Mesendoderm (in vitro differentiated cells): Measurements from ENCODE around the gene OPRD1.

Experiments
- DNase-seq: peaks from one replicate; pipeline ENCODE4 v3.0.0; 2013
- H2AK5ac ChIP-seq: 2 replicates; pipeline ENCODE4 v1.6.1; 2013; ENCODE audit warnings: low read length, inconsistent platforms
- H2BK120ac ChIP-seq: 2 replicates; pipeline ENCODE4 v1.6.1; 2013; ENCODE audit warnings: low read depth, mild to moderate bottlenecking, low read length, moderate library complexity, mixed read lengths
- H2BK15ac ChIP-seq: replicated peaks from 2 replicates; pipeline ENCODE4 v1.6.1; 2013; ENCODE audit warnings: low read depth, mild to moderate bottlenecking, moderate library complexity
- H2BK5ac ChIP-seq: 2 replicates; pipeline ENCODE4 v1.6.1; 2013; ENCODE audit warnings: low read length, inconsistent platforms
- H3K18ac ChIP-seq: 2 replicates; pipeline ENCODE4 v1.6.1; 2013; ENCODE audit warnings: mild to moderate bottlenecking, low read length, mixed read lengths
- H3K23ac ChIP-seq: one replicate; pipeline ENCODE4 v1.6.1; 2013; ENCODE audit warnings: low read length
- H3K27ac ChIP-seq: 2 replicates; pipeline ENCODE4 v1.5.1; 2013; ENCODE audit warnings: low read depth, mild to moderate bottlenecking, inconsistent platforms, low read length, moderate library complexity
- H3K27me3 ChIP-seq: 2 replicates; pipeline ENCODE4 v1.6.1; 2013; ENCODE audit warnings: low read length, control low read depth, mild to moderate bottlenecking, inconsistent platforms; ENCODE audit not compliant: insufficient read depth, poor library complexity
- H3K36me3 ChIP-seq: 2 replicates; pipeline ENCODE4 v1.6.1; 2013; ENCODE audit warnings: low read length, inconsistent platforms; ENCODE audit not compliant: control insufficient read depth, insufficient read depth
- H3K4ac ChIP-seq: one replicate; pipeline ENCODE4 v1.6.1; 2013; ENCODE audit warnings: low read depth, mild to moderate bottlenecking, low read length, moderate library complexity
- H3K4me1 ChIP-seq: 2 replicates; pipeline ENCODE4 v1.6.1; 2013; ENCODE audit warnings: low read depth, low read length, inconsistent platforms; ENCODE audit not compliant: control insufficient read depth
- H3K4me2 ChIP-seq: 2 replicates; pipeline ENCODE4 v1.6.1; 2013; ENCODE audit warnings: low read length
- H3K4me3 ChIP-seq: 2 replicates; pipeline ENCODE4 v1.5.1; 2013; ENCODE audit warnings: mild to moderate bottlenecking, low read length
- H3K56ac ChIP-seq: one replicate; pipeline ENCODE4 v1.6.1; 2013; ENCODE audit warnings: low read length
- H3K79me1 ChIP-seq: 2 replicates; pipeline ENCODE4 v1.6.1; 2013; ENCODE audit warnings: low read length, inconsistent platforms
- H3K79me2 ChIP-seq: 2 replicates; pipeline ENCODE4 v1.6.1; 2013; ENCODE audit warnings: mild to moderate bottlenecking, low read length; ENCODE audit not compliant: control insufficient read depth, insufficient read depth
- H3K9ac ChIP-seq: 2 replicates; pipeline ENCODE4 v1.6.1; 2013; ENCODE audit warnings: low read length, inconsistent platforms
- H4K5ac ChIP-seq: one replicate; pipeline ENCODE4 v1.6.1; 2013; ENCODE audit warnings: low read length
- H4K8ac ChIP-seq: one replicate; pipeline ENCODE4 v1.6.1; 2013; ENCODE audit warnings: low read depth, mild to moderate bottlenecking, control low read depth, low read length, moderate library complexity
- whole genome bisulfite sequencing: extraction: QIAGEN DNeasy Blood & Tissue Kit; methylation state at CpG from one replicate; pipeline ENCODE4 v1.1.7; 2013; ENCODE audit warnings: low lambda C conversion rate, missing lambda C conversion rate; ENCODE audit not compliant: insufficient coverage; ENCODE audit errors: extremely low coverage; 5-methylcytosine and 5-hydroxymethylcytosine counted together

OPRD1 gene

GRCh38 chr1:28898405-28898881, 86.5 kb downstream of the OPRD1 start:
- Histone ChIP-seq H3K9ac (no peak overlapping the region), H3K4me1 (no peaks in the 10 kb centered on the region), H3K27ac (no peak overlapping the region), H3K4me3 (no peak overlapping the region), H3K27me3 (no peaks in the 10 kb centered on the region), H2AK5ac (no peak overlapping the region), H4K5ac (no peak overlapping the region), H3K79me2 (no peaks in the 10 kb centered on the region), H3K18ac (no peak overlapping the region), H3K4me2 (no peak overlapping the region), H2BK15ac (no peak overlapping the region), H3K4ac (no peak overlapping the region), H3K56ac (no peak overlapping the region), H2BK5ac (no peak overlapping the region), H3K79me1 (no peaks in the 10 kb centered on the region), H3K36me3 (no peaks in the 10 kb centered on the region), H2BK120ac (no peak overlapping the region), H4K8ac (no peak overlapping the region), H3K23ac (no peak overlapping the region)
- no CpG with 5 or more reads among the region's 3 CpGs for WGBS
- no peak for DNase-seq

GRCh38 chr1:28899267-28899666, 87.3 kb downstream of the OPRD1 start:
- Histone ChIP-seq H3K36me3 (no peaks in the 10 kb centered on the region), H3K27me3 (no peaks in the 10 kb centered on the region), H3K56ac (no peak overlapping the region), H3K9ac (no peak overlapping the region), H3K27ac (no peak overlapping the region), H3K79me1 (no peaks in the 10 kb centered on the region), H3K4me1 (no peaks in the 10 kb centered on the region), H4K5ac (no peak overlapping the region), H3K23ac (no peak overlapping the region), H2BK5ac (no peak overlapping the region), H2BK120ac (no peak overlapping the region), H2AK5ac (no peak overlapping the region), H3K79me2 (no peaks in the 10 kb centered on the region), H4K8ac (no peak overlapping the region), H3K18ac (no peak overlapping the region), H3K4me2 (no peak overlapping the region), H3K4ac (no peak overlapping the region), H2BK15ac (no peak overlapping the region), H3K4me3 (no peak overlapping the region)
- DNase-seq: no peak
- WGBS: no CpG with 5 or more reads among the region's 2 CpGs

GRCh38 chr1:28900562-28900961, 88.6 kb downstream of the OPRD1 start:
- no peak overlapping the region for H3K27ac ChIP-seq
- H3K18ac ChIP-seq: no peak overlapping the region
- no peak overlapping the region for H3K9ac ChIP-seq
- no peaks in the 10 kb centered on the region for H3K79me1 ChIP-seq
- WGBS: no CpG with 5 or more reads among the region's 3 CpGs
- no peak overlapping the region for H2BK120ac ChIP-seq
- no peak overlapping the region for H3K4me3 ChIP-seq
- no peak overlapping the region for H2BK5ac ChIP-seq
- no peak overlapping the region for H2BK15ac ChIP-seq
- no peak overlapping the region for H3K23ac ChIP-seq
- no peak overlapping the region for H3K4ac ChIP-seq
- no peaks in the 10 kb centered on the region for H3K36me3 ChIP-seq
- H2AK5ac ChIP-seq: no peak overlapping the region
- no peaks in the 10 kb centered on the region for H3K79me2 ChIP-seq
- H4K5ac ChIP-seq: no peak overlapping the region
- no peak overlapping the region for H4K8ac ChIP-seq
- no peaks in the 10 kb centered on the region for H3K27me3 ChIP-seq
- H3K4me2 ChIP-seq: no peak overlapping the region
- no peak for DNase-seq
- H3K4me1 ChIP-seq: no peaks in the 10 kb centered on the region
- H3K56ac ChIP-seq: no peak overlapping the region

GRCh38 chr1:28902738-28903137, 90.8 kb downstream of the OPRD1 start:
- no peak overlapping the region for H4K8ac ChIP-seq
- no peaks in the 10 kb centered on the region for H3K36me3 ChIP-seq
- no peak overlapping the region for H2AK5ac ChIP-seq
- H3K23ac ChIP-seq: no peak overlapping the region
- no CpG with 5 or more reads among the region's 2 CpGs for WGBS
- no peaks in the 10 kb centered on the region for H3K79me1 ChIP-seq
- no peak overlapping the region for H2BK15ac ChIP-seq
- H2BK5ac ChIP-seq: no peak overlapping the region
- H3K4me1 ChIP-seq: no peaks in the 10 kb centered on the region
- H3K79me2 ChIP-seq: no peaks in the 10 kb centered on the region
- H3K4me3 ChIP-seq: no peak overlapping the region
- no peak overlapping the region for H3K56ac ChIP-seq
- no peak overlapping the region for H3K27ac ChIP-seq
- no peak overlapping the region for H3K9ac ChIP-seq
- H2BK120ac ChIP-seq: no peak overlapping the region
- H3K18ac ChIP-seq: no peak overlapping the region
- no peak overlapping the region for H3K4me2 ChIP-seq
- no peaks in the 10 kb centered on the region for H3K27me3 ChIP-seq
- H4K5ac ChIP-seq: no peak overlapping the region
- no peak overlapping the region for H3K4ac ChIP-seq
- DNase-seq: no peak

GRCh38 chr1:28905921-28906666, 94.1 kb downstream of the OPRD1 start:
- Histone ChIP-seq H3K27ac (no peak overlapping the region), H3K79me2 (no peaks in the 10 kb centered on the region), H3K4me2 (no peak overlapping the region), H3K23ac (no peak overlapping the region), H2BK5ac (no peak overlapping the region), H3K4me3 (no peak overlapping the region), H2AK5ac (no peak overlapping the region), H3K4me1 (no peaks in the 10 kb centered on the region), H2BK15ac (no peak overlapping the region), H4K8ac (no peak overlapping the region), H4K5ac (no peak overlapping the region), H2BK120ac (no peak overlapping the region), H3K9ac (no peak overlapping the region), H3K79me1 (no peaks in the 10 kb centered on the region), H3K36me3 (no peaks in the 10 kb centered on the region), H3K18ac (no peak overlapping the region), H3K4ac (no peak overlapping the region), H3K27me3 (no peaks in the 10 kb centered on the region), H3K56ac (no peak overlapping the region)
- no CpG with 5 or more reads among the region's 8 CpGs for WGBS
- no peak for DNase-seq

- H3K4ac ChIP-seq: no peak overlapping the region
- no peak overlapping the region for H2AK5ac ChIP-seq
- no peak overlapping the region for H2BK120ac ChIP-seq
- H3K36me3 ChIP-seq: no peaks in the 10 kb centered on the region
- DNase-seq: no peak
- H3K4me2 ChIP-seq: no peak overlapping the region
- H2BK5ac ChIP-seq: no peak overlapping the region
- no peak overlapping the region for H3K56ac ChIP-seq
- H3K23ac ChIP-seq: no peak overlapping the region
- no CpG with 5 or more reads among the region's 2 CpGs for WGBS
- no peak overlapping the region for H3K9ac ChIP-seq
- H3K27me3 ChIP-seq: no peaks in the 10 kb centered on the region
- H3K27ac ChIP-seq: no peak overlapping the region
- H3K18ac ChIP-seq: no peak overlapping the region
- H4K8ac ChIP-seq: no peak overlapping the region
- H4K5ac ChIP-seq: no peak overlapping the region
- H2BK15ac ChIP-seq: no peak overlapping the region
- peaks cover 2% of the 10 kb centered on the region for H3K4me1 ChIP-seq
- no peaks in the 10 kb centered on the region for H3K79me1 ChIP-seq
- no peak overlapping the region for H3K4me3 ChIP-seq
- no peaks in the 10 kb centered on the region for H3K79me2 ChIP-seq
Observed at GRCh38 chr1:28909198-28909597, 97.2 kb downstream of the OPRD1 start.
